Panc1 (cell line): Measurements from ENCODE around the gene PLCB1. TPM values are rescaled to one million over a fixed set of nuclear protein-coding genes. Genes with fewer than 3 reads are reported as not detected.

Experiments used
- ATAC-seq: fragments of 200-7000 bp; cut with Tn5 transposase; 2 replicates; pipeline ENCODE4 v1.9.1; 2020; ENCODE audit warnings: mild to moderate bottlenecking, moderate library complexity
- BruUV-seq: library from RNA; stranded (reverse); fragments of 400-500 nt; replicated peaks from 2 replicates; lab custom pipeline; 2021; lab: Mats Ljungman, UMichigan
- CTCF ChIA-PET: fragments of 300-600 bp; sonication (Branson Sonifier 250); formaldehyde crosslinking; loops from one replicate; lab custom pipeline; 2022; ENCODE audit warnings: antibody characterized with exemption; lab: Charles Lee
- POLR2A ChIA-PET: fragments of 300-600 bp; sonication (Branson Sonifier 250); formaldehyde crosslinking; loops from one replicate; lab custom pipeline; 2022; ENCODE audit warnings: antibody characterized with exemption; lab: Charles Lee
- DNase-seq: peaks from one replicate; pipeline ENCODE4 v3.0.0-alpha.2; 2010; ENCODE audit warnings: low read depth, low spot score
- H3K27ac ChIP-seq: 2 replicates; pipeline ENCODE4 v1.5.1; 2011; ENCODE audit warnings: mild to moderate bottlenecking, low read length, inconsistent platforms
- H3K27me3 ChIP-seq: fragments of 200-500 bp; sonication (Bioruptor generic); 2 replicates; pipeline ENCODE4 v1.6.0; 2014; ENCODE audit warnings: low read length, inconsistent platforms; ENCODE audit not compliant: control insufficient read depth, insufficient read depth
- H3K36me3 ChIP-seq: fragments of 200-500 bp; sonication (Bioruptor generic); 2 replicates; pipeline ENCODE4 v1.5.1; 2014; ENCODE audit warnings: inconsistent platforms, mild to moderate bottlenecking, low read length, moderate library complexity; ENCODE audit not compliant: control insufficient read depth, insufficient read depth
- H3K4me1 ChIP-seq: 2 replicates; pipeline ENCODE4 v1.5.1; 2011; ENCODE audit warnings: inconsistent platforms, mild to moderate bottlenecking, low read length, moderate library complexity; ENCODE audit not compliant: control insufficient read depth, insufficient read depth
- H3K4me3 ChIP-seq, 2 experiments: 2 replicates each; pipeline ENCODE4 v1.5.1; 2011 to 2012; ENCODE audit warnings: low read depth in 2 of 2, low read length in 2 of 2, mild to moderate bottlenecking in 2 of 2, inconsistent platforms in 1 of 2, moderate library complexity in 1 of 2
- H3K9me3 ChIP-seq: fragments of 200-500 bp; sonication (Bioruptor generic); 2 replicates; pipeline ENCODE4 v1.5.1; 2014; ENCODE audit warnings: low read depth, mild to moderate bottlenecking, inconsistent platforms, low read length, moderate library complexity; ENCODE audit not compliant: control insufficient read depth, insufficient read depth
- POLR2AphosphoS5 ChIP-seq: IDR thresholded peaks from 2 replicates; pipeline ENCODE4 v1.6.1; 2012; ENCODE audit warnings: mild to moderate bottlenecking, low read depth, low read length, moderate library complexity
- SIN3A ChIP-seq: IDR thresholded peaks from 2 replicates; pipeline ENCODE4 v1.6.1; 2012; ENCODE audit warnings: low read depth, mild to moderate bottlenecking, low read length, moderate library complexity, borderline replicate concordance; ENCODE audit not compliant: insufficient read depth
- TCF7L2 ChIP-seq: IDR thresholded peaks from 2 replicates; pipeline ENCODE4 v1.6.1; 2011; ENCODE audit warnings: mild to moderate bottlenecking, low read depth, low read length, inconsistent platforms
- in situ Hi-C: cut with HindIII; loops from 2 replicates; pipeline ENCODE4 v1.10.0; 2016; ENCODE audit warnings: low sequenced_read_pairs, low pct_unique_long_range_greater_than_20kb
- intact Hi-C: fragments of 100-400 bp; cut with micrococcal nuclease; formaldehyde crosslinking; loops from one replicate; pipeline ENCODE4 v1.10.0; 2022; ENCODE audit not compliant: unreplicated experiment
- total RNA-seq: library from RNA; stranded (reverse); gene quantifications from one replicate; pipeline ENCODE4 v1.2.1, GENCODE V29; 2021; ENCODE audit not compliant: unreplicated experiment
- TF ChIP-seq, protein P1 (sequence below), 2 experiments: IDR thresholded peaks; 2 replicates each; pipeline ENCODE4 v1.6.1; 2011 to 2012; ENCODE audit warnings: low read depth in 2 of 2, control low read depth in 1 of 2, low read length in 1 of 2, mild to moderate bottlenecking in 1 of 2, moderate library complexity in 1 of 2; ENCODE audit not compliant: insufficient read depth in 1 of 2
- TF ChIP-seq, protein P2 (sequence below): fragments of 450-650 bp; IDR thresholded peaks from 2 replicates; pipeline ENCODE4 v1.5.1; 2017; ENCODE audit warnings: mild to moderate bottlenecking

The PLCB1 gene
- total RNA-seq, 1 experiment from 2014 or later, result 0.59 TPM

DNA sequence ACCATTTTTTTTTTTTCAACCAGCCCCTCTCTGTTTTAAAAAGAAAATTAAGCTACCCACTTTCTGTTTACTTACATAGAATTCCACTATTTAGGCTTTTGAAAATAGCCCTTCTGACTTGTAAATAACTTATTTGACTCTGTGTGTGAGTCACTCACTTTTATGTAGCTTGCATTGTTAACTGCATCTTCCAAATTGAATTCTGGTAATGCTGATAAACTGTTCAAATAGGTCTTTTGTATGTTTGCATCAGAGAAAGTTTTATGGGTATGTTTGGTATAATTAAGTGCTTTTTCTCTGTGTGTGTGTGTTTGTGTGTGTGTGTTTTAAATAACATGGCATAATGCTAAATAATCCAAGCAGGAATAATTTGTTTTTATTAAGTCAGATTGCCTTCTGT, 360.1 kb downstream of the PLCB1 start:
- no TSS peak for BruUV-seq

DNA sequence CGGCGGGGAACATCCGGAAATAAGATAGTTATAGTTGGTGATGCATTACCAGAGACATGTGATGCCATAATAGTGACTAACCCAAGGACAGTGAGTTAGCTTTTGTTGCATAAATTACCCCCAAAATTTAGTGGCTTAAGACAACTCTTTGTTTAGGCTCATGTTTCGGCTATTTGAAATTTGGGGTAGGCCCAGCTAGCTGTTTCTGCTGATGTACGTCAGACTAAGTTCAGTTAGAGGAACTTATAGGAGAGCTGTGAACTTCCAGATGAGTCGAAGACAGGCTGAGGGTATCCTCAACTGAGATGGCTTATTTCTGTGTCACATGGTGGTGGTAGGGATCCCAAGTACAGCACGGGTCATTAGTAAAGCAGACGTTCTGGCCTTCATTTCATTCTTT, 366.5 kb downstream of the PLCB1 start:
- Histone ChIP-seq H3K9me3 (no peaks in the 10 kb centered on the region), H3K27me3 (no peaks in the 10 kb centered on the region), H3K4me1 (no peaks in the 10 kb centered on the region), H3K27ac (no peak overlapping the region), H3K36me3 (no peaks in the 10 kb centered on the region), H3K4me3 (no peak overlapping the region)
- intact Hi-C loops (no loop called here), in situ Hi-C loops (no loop called here)
- POLR2A ChIA-PET, result no interaction called here
- ATAC-seq (no peak), DNase-seq (no peak)
- TF ChIP-seq, protein P1, sequence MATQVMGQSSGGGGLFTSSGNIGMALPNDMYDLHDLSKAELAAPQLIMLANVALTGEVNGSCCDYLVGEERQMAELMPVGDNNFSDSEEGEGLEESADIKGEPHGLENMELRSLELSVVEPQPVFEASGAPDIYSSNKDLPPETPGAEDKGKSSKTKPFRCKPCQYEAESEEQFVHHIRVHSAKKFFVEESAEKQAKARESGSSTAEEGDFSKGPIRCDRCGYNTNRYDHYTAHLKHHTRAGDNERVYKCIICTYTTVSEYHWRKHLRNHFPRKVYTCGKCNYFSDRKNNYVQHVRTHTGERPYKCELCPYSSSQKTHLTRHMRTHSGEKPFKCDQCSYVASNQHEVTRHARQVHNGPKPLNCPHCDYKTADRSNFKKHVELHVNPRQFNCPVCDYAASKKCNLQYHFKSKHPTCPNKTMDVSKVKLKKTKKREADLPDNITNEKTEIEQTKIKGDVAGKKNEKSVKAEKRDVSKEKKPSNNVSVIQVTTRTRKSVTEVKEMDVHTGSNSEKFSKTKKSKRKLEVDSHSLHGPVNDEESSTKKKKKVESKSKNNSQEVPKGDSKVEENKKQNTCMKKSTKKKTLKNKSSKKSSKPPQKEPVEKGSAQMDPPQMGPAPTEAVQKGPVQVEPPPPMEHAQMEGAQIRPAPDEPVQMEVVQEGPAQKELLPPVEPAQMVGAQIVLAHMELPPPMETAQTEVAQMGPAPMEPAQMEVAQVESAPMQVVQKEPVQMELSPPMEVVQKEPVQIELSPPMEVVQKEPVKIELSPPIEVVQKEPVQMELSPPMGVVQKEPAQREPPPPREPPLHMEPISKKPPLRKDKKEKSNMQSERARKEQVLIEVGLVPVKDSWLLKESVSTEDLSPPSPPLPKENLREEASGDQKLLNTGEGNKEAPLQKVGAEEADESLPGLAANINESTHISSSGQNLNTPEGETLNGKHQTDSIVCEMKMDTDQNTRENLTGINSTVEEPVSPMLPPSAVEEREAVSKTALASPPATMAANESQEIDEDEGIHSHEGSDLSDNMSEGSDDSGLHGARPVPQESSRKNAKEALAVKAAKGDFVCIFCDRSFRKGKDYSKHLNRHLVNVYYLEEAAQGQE (IDR thresholded peaks at IDR 0.05; ENCODE audit: insufficient read depth in 1 of 2, low read depth in 2 of 2, low read length in 1 of 2), result no peak
- TF ChIP-seq, protein P2, sequence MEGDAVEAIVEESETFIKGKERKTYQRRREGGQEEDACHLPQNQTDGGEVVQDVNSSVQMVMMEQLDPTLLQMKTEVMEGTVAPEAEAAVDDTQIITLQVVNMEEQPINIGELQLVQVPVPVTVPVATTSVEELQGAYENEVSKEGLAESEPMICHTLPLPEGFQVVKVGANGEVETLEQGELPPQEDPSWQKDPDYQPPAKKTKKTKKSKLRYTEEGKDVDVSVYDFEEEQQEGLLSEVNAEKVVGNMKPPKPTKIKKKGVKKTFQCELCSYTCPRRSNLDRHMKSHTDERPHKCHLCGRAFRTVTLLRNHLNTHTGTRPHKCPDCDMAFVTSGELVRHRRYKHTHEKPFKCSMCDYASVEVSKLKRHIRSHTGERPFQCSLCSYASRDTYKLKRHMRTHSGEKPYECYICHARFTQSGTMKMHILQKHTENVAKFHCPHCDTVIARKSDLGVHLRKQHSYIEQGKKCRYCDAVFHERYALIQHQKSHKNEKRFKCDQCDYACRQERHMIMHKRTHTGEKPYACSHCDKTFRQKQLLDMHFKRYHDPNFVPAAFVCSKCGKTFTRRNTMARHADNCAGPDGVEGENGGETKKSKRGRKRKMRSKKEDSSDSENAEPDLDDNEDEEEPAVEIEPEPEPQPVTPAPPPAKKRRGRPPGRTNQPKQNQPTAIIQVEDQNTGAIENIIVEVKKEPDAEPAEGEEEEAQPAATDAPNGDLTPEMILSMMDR, result no peak
- no peak for TF ChIP-seq SIN3A
- no peak for TF ChIP-seq POLR2AphosphoS5
- no peak for TF ChIP-seq TCF7L2
- CTCF ChIA-PET, result no interaction called here
- BruUV-seq, result no TSS peak

More for the DNA sequence above, 360.1 kb downstream of the PLCB1 start:
- H3K4me1 ChIP-seq, result no peaks in the 10 kb centered on the region
- H3K36me3 ChIP-seq, result no peaks in the 10 kb centered on the region
- H3K27me3 ChIP-seq, result no peaks in the 10 kb centered on the region
- no peak overlapping the region for H3K4me3 ChIP-seq
- ATAC-seq, result no peak
- no peak for TF ChIP-seq SIN3A
- TF ChIP-seq TCF7L2, result no peak
- TF ChIP-seq, protein P2, result no peak
- TF ChIP-seq, protein P1 (IDR thresholded peaks at IDR 0.05; ENCODE audit: insufficient read depth in 1 of 2, low read depth in 2 of 2, low read length in 1 of 2), result no peak
- no peak for TF ChIP-seq POLR2AphosphoS5
- H3K27ac ChIP-seq, result no peak overlapping the region
- in situ Hi-C loops (no loop called here), intact Hi-C loops (no loop called here)
- no peak for DNase-seq
- no peaks in the 10 kb centered on the region for H3K9me3 ChIP-seq
- CTCF ChIA-PET, result no interaction called here
- POLR2A ChIA-PET, result interaction anchor here (0.6 kb wide), 1 partner anchor 35 kb away, joined by 3 read pairs; no protein-coding TSS in a partner anchor
